Vagina (tissue), 2 donors: ENCODE data around the gene GTSF1L. TPM values are rescaled to one million over a fixed set of nuclear protein-coding genes. Genes with fewer than 3 reads are reported as not detected.

Experiments
- DNase-seq, 2 donors: peaks; one replicate each; pipeline ENCODE4 v3.0.0-alpha.2; 2017; ENCODE audit errors: extremely low spot score in 2 of 2
- H3K27ac ChIP-seq: fragments of 200-600 bp; sonication (generic); one replicate; pipeline ENCODE4 v1.5.1; 2019
- H3K27me3 ChIP-seq: fragments of 200-600 bp; sonication (generic); one replicate; pipeline ENCODE4 v1.5.1; 2019
- H3K36me3 ChIP-seq, 2 donors: fragments of 200-600 bp; sonication (generic); one replicate each; pipeline ENCODE4 v1.5.1; 2017 to 2019
- H3K4me1 ChIP-seq: fragments of 200-600 bp; sonication (generic); one replicate; pipeline ENCODE4 v1.5.1; 2019
- H3K4me3 ChIP-seq, 2 donors: fragments of 200-600 bp; sonication (generic); 1 replicate in 1 of 2; 2 replicates in 1 of 2; pipeline ENCODE4 v1.5.1; 2016 to 2019
- H3K9me3 ChIP-seq: fragments of 200-600 bp; sonication (generic); one replicate; pipeline ENCODE4 v1.5.1; 2019
- CTCF ChIP-seq, 3 experiments: fragments of 450-650 bp in 2 of 3; fragments of 200-600 bp in 1 of 3; sonication (generic) in 1 of 3; IDR thresholded peaks; one replicate each; pipeline ENCODE4 v1.5.1; 2017 to 2019; ENCODE audit warnings: antibody characterized with exemption in 3 of 3, mild to moderate bottlenecking in 2 of 3, moderate library complexity in 2 of 3
- POLR2A ChIP-seq, 2 donors: fragments of 450-650 bp; IDR thresholded peaks; one replicate each; pipeline ENCODE4 v1.6.1; 2017; ENCODE audit warnings: antibody characterized with exemption in 2 of 2, mild to moderate bottlenecking in 2 of 2, moderate library complexity in 2 of 2
- POLR2AphosphoS5 ChIP-seq, 2 donors: sonication (generic); formaldehyde crosslinking; IDR thresholded peaks; one replicate each; pipeline ENCODE4 v1.9.0; 2017; ENCODE audit warnings: antibody characterized with exemption in 2 of 2, mild to moderate bottlenecking in 2 of 2, low read depth in 1 of 2; ENCODE audit not compliant: insufficient read depth in 1 of 2
- intact Hi-C: fragments of 100-400 bp; cut with DNase I; formaldehyde crosslinking; loops from one replicate; pipeline ENCODE4 v1.15.1; 2023
- total RNA-seq: library from RNA; depleted of rRNA; stranded (reverse); fragments of >200 nt; gene quantifications from one replicate; pipeline ENCODE4 v1.2.3, GENCODE V29; 2016

Gene GTSF1L
- total RNA-seq, 1 donor from 2014 or later = not detected

DNA sequence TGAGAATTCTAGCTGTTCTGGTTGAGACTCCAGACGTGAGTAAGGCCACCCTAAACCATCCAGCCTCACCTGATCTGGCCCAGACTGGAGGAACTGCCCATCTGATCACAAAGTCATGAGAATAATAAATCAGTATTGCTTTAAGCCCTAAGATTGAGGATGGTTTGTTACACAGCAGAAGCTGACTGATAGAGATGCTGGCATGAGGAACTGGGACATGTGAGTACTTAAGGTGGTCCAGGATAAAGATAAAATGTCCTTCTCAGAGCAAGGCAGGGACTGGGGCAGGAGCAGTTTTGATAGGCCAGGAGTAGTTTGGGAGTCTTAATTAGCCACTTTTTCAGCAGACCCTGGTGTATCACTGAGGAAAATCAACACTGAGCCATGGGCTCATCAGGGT is 6.8 kb downstream of the GTSF1L start:
- H3K36me3 ChIP-seq = no peaks in the 10 kb centered on the region
- intact Hi-C loops = no loop called here
- DNase-seq = no peak

DNA sequence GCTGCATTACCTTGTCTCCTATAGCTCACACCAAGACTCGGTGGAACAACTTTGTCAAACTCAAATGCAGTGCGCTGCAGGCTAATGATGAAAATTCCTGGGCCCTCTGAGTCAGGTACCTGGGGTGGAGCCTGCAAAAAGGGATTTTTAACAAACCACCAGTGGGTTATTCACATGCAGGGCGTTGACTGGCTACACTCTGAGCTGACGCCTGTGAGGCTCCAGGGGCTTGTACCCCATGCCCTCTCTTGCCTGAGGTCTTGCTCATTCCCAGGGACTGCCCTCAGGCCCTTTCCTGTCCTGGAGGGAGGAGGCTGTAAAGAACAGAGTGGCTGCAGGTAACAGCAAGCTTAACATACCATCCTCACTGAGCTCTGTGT is 9.2 kb downstream of the GTSF1L start:
- Histone ChIP-seq H3K9me3 (no peaks in the 10 kb centered on the region), H3K36me3 (no peaks in the 10 kb centered on the region), H3K27ac (no peak overlapping the region), H3K27me3 (no peaks in the 10 kb centered on the region), H3K4me1 (no peaks in the 10 kb centered on the region), H3K4me3 (no peak overlapping the region)
- TF ChIP-seq POLR2A (IDR thresholded peaks at IDR 0.05) (no peak), POLR2AphosphoS5 (IDR thresholded peaks at IDR 0.05; ENCODE audit: insufficient read depth in 1 of 2, low read depth in 1 of 2) (no peak), CTCF (IDR thresholded peaks at IDR 0.05) (no peak)
- no peak for DNase-seq
- intact Hi-C loops = no loop called here

More for the DNA sequence above, 6.8 kb downstream of the GTSF1L start:
- Histone ChIP-seq H3K4me1 (no peaks in the 10 kb centered on the region), H3K27ac (no peak overlapping the region), H3K9me3 (no peaks in the 10 kb centered on the region), H3K27me3 (no peaks in the 10 kb centered on the region), H3K4me3 (no peak overlapping the region)
- no peak for TF ChIP-seq POLR2A (IDR thresholded peaks at IDR 0.05)
- no peak for TF ChIP-seq POLR2AphosphoS5 (IDR thresholded peaks at IDR 0.05; ENCODE audit: insufficient read depth in 1 of 2, low read depth in 1 of 2)
- no peak for TF ChIP-seq CTCF (IDR thresholded peaks at IDR 0.05)

DNA sequence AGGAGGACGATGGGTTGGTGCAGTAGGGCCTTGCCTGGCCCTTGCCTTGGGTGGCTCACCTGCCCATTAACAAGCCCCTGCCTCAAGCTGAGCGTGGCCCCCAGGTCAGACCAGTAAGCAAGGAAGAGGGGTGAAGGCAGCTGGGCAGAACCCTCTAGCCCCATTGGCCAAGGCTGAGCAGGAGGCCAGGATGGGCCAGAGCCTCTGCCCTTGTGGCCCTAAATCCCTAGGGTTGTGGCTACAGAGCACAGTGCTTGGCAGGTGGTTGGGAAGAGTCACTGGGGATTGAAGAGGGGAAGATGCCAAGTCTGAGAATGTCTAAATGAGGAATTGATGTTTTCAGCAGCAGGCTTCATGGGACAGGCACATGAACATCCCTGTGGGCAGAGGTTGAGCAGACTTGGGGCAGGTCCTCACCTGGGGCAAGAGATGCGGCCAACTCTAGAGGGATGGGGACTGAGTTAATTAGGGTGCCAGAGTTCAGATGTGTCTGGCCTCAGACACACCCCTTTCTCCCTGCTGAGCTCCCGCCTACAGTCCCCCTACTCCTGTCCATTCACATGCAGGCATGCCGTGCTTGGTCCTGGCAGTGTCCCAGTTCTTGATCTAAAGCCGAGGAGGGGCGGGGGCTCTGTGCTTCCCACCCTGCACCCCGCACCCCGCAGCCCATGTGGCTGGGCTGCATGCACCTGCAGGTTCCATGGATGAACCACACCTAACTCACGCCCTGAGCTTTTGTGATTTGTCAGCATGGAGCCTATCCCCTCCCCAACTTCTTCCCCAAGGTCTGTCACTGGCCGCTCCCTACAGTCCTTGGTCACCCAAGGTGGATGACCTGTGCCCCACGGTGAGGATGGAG is 9.8 kb downstream of the GTSF1L start:
- intact Hi-C loops = no loop called here
- Histone ChIP-seq H3K36me3 (no peaks in the 10 kb centered on the region), H3K27ac (no peak overlapping the region), H3K27me3 (no peaks in the 10 kb centered on the region), H3K9me3 (no peaks in the 10 kb centered on the region), H3K4me3 (no peak overlapping the region), H3K4me1 (no peaks in the 10 kb centered on the region)
- DNase-seq = no peak
- TF ChIP-seq POLR2A (IDR thresholded peaks at IDR 0.05) (no peak), CTCF (IDR thresholded peaks at IDR 0.05) (no peak), POLR2AphosphoS5 (IDR thresholded peaks at IDR 0.05; ENCODE audit: insufficient read depth in 1 of 2, low read depth in 1 of 2) (no peak)

- H3K27ac ChIP-seq = no peak overlapping the region
- H3K9me3 ChIP-seq = no peaks in the 10 kb centered on the region
- no peak for DNase-seq
- TF ChIP-seq POLR2A (IDR thresholded peaks at IDR 0.05) (no peak), POLR2AphosphoS5 (IDR thresholded peaks at IDR 0.05; ENCODE audit: insufficient read depth in 1 of 2, low read depth in 1 of 2) (no peak), CTCF (IDR thresholded peaks at IDR 0.05) (no peak)
- no peaks in the 10 kb centered on the region for H3K36me3 ChIP-seq
- intact Hi-C loops = no loop called here
- H3K4me3 ChIP-seq = no peak overlapping the region
- no peaks in the 10 kb centered on the region for H3K4me1 ChIP-seq
- no peaks in the 10 kb centered on the region for H3K27me3 ChIP-seq
Measured at GRCh38 chr20:43716123-43716522, 10.7 kb downstream of the GTSF1L start.

- Histone ChIP-seq H3K36me3 (no peaks in the 10 kb centered on the region), H3K4me3 (no peak overlapping the region), H3K4me1 (no peaks in the 10 kb centered on the region), H3K9me3 (no peaks in the 10 kb centered on the region), H3K27me3 (no peaks in the 10 kb centered on the region), H3K27ac (no peak overlapping the region)
- DNase-seq = no peak
- TF ChIP-seq POLR2A (IDR thresholded peaks at IDR 0.05) (no peak), CTCF (IDR thresholded peaks at IDR 0.05) (no peak), POLR2AphosphoS5 (IDR thresholded peaks at IDR 0.05; ENCODE audit: insufficient read depth in 1 of 2, low read depth in 1 of 2) (no peak)
- intact Hi-C loops = no loop called here
Measured at GRCh38 chr20:43715511-43715910, 11.3 kb downstream of the GTSF1L start.
